HepG2 (cell line): ENCODE results near the gene WTAP. TPM values are rescaled to one million over a fixed set of nuclear protein-coding genes. Genes with fewer than 3 reads are reported as not detected.
A peak's percentile ranks its signal among the peaks of the same experiment; 100 is the strongest.

ENCODE experiments used
- DPF2 ChIP-seq: sonication (generic); formaldehyde crosslinking; IDR thresholded peaks from 2 replicates; pipeline ENCODE4 v1.4.0; 2020; ENCODE audit warnings: mild to moderate bottlenecking, low read depth, missing genetic modification reagents, borderline replicate concordance
- JUND ChIP-seq: sonication (generic); formaldehyde crosslinking; IDR thresholded peaks from 2 replicates; pipeline ENCODE4 v1.8.0; 2022; ENCODE audit warnings: mild to moderate bottlenecking, missing genetic modification reagents
- MIER2 ChIP-seq: IDR thresholded peaks from 2 replicates; pipeline ENCODE4 v1.6.1; 2016; ENCODE audit warnings: missing biosample characterization, missing genetic modification reagents
- SRSF1 ChIP-seq: fragments of 200-400 bp; formaldehyde crosslinking; optimal IDR thresholded peaks from 2 replicates; pipeline ENCODE3; 2017; ENCODE audit warnings: mild to moderate bottlenecking, low read depth, low read length, moderate library complexity
- YY1 ChIP-seq: IDR thresholded peaks from 2 replicates; pipeline ENCODE4 v1.6.1; 2011; ENCODE audit warnings: low read length, low read depth, moderate library complexity, mild to moderate bottlenecking; ENCODE audit not compliant: insufficient read depth, insufficient replicate concordance
- ZNF205 ChIP-seq: IDR thresholded peaks from 2 replicates; pipeline ENCODE4 v1.6.1; 2018; ENCODE audit warnings: missing biosample characterization, missing genetic modification reagents
- ZNF264 ChIP-seq: sonication (generic); formaldehyde crosslinking; IDR thresholded peaks from 2 replicates; pipeline ENCODE4 v1.4.0; 2020; ENCODE audit warnings: missing genetic modification reagents
- ZNF451 ChIP-seq: sonication (generic); formaldehyde crosslinking; IDR thresholded peaks from 2 replicates; pipeline ENCODE4 v1.5.0; 2020; ENCODE audit warnings: mild to moderate bottlenecking, missing genetic modification reagents
- ZNF468 ChIP-seq: sonication (generic); formaldehyde crosslinking; IDR thresholded peaks from 2 replicates; pipeline ENCODE4 v1.8.0; 2022; ENCODE audit warnings: mild to moderate bottlenecking, moderate library complexity, missing genetic modification reagents
- ZNF644 ChIP-seq: IDR thresholded peaks from 2 replicates; pipeline ENCODE4 v1.6.1; 2016; ENCODE audit warnings: low read depth
- ZNF709 ChIP-seq: sonication (generic); formaldehyde crosslinking; IDR thresholded peaks from 2 replicates; pipeline ENCODE4 v1.5.0; 2020; ENCODE audit warnings: mild to moderate bottlenecking, missing genetic modification reagents
- polyA plus RNA-seq, 8 experiments: library from polyadenylated mRNA; depleted of rRNA in 3 of 8; stranded (reverse) in 7 of 8; unstranded in 1 of 8; fragments of >200 nt; fragmentation: Illumina TruSeq in 4 of 8; extraction: Trizol in 4 of 8; gene quantifications; 2 replicates each; pipeline versions ENCODE4 v1.2.1 to v1.2.3, GENCODE V29; 2011 to 2016; ENCODE audit warnings: low read depth in 4 of 8, missing spikeins in 1 of 8, mixed read lengths in 1 of 8; ENCODE audit not compliant: insufficient read depth in 1 of 8
- total RNA-seq, 5 experiments: library from RNA; depleted of rRNA; stranded (reverse); fragments of >200 nt; fragmentation: Illumina TruSeq; extraction: Trizol; gene quantifications; 2 replicates each; pipeline ENCODE4 v1.2.3, GENCODE V29; 2016; ENCODE audit warnings: low read depth in 1 of 5
- TF ChIP-seq, protein P1 (sequence below): IDR thresholded peaks from 2 replicates; pipeline ENCODE4 v1.6.1; 2016; ENCODE audit warnings: missing biosample characterization, missing genetic modification reagents, low read depth
- TF ChIP-seq, protein P2 (sequence below): sonication (generic); formaldehyde crosslinking; IDR thresholded peaks from 2 replicates; pipeline ENCODE4 v1.5.0; 2020; ENCODE audit warnings: mild to moderate bottlenecking, missing genetic modification reagents
- TF ChIP-seq, protein P3 (sequence below): sonication (generic); formaldehyde crosslinking; IDR thresholded peaks from 2 replicates; pipeline ENCODE4 v1.5.0; 2020; ENCODE audit warnings: missing genetic modification reagents
- TF ChIP-seq, protein P4 (sequence below): sonication (generic); formaldehyde crosslinking; IDR thresholded peaks from 2 replicates; pipeline ENCODE4 v1.4.0; 2020; ENCODE audit warnings: mild to moderate bottlenecking, missing genetic modification reagents
- TF ChIP-seq, protein P5 (sequence below): sonication (generic); formaldehyde crosslinking; conservative IDR thresholded peaks from 2 replicates; pipeline ENCODE4 v1.8.0; 2022; ENCODE audit warnings: missing genetic modification reagents
- TF ChIP-seq, protein P6 (sequence below): sonication (generic); formaldehyde crosslinking; conservative IDR thresholded peaks from 2 replicates; pipeline ENCODE4 v1.4.0; 2020; ENCODE audit warnings: missing genetic modification reagents

Gene WTAP
- total and polyA plus RNA-seq, 2 of the 13 experiments (the other 11 are each of a cell fraction or from before 2014, with no cell fraction given), result 31.6 to 167 TPM

DNA sequence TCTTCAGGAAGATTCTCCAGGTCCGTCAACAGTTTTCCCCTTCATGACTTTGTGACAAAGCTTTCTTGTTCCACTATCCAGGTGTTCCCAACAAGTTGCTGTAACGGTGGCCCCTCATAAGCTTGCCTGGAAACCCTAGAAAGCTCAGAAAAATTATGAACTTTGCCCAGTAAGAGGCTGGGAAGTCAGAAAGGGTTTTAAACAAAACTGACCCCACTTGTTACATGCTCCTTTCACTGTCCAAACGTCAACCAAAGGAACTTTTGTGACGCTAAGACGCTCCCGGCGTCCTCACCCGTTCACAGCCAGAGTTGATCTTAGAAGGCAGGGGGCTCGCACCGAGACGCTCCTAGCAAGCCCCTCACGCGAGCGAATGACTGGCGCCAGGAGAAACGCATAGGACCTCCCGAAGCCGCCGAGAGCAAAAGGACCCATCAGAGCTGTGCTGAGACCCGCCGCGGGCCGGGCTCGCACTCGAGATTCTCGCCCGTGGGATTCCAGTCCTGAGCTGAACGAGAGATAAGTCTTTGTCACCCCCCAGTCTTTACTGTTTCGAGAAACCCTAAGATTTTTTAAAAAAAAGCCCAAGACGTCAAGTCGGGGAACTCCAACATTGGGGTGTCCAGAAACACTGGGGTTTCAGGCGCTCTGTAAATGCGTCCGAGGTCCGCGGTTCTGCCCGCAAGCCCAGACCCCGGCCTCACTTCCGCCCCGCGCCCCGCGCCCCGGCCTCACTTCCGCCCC lies 34.0 kb downstream of the WTAP start (continued):
- TF ChIP-seq ZNF451, result no peak
- TF ChIP-seq, protein P1, sequence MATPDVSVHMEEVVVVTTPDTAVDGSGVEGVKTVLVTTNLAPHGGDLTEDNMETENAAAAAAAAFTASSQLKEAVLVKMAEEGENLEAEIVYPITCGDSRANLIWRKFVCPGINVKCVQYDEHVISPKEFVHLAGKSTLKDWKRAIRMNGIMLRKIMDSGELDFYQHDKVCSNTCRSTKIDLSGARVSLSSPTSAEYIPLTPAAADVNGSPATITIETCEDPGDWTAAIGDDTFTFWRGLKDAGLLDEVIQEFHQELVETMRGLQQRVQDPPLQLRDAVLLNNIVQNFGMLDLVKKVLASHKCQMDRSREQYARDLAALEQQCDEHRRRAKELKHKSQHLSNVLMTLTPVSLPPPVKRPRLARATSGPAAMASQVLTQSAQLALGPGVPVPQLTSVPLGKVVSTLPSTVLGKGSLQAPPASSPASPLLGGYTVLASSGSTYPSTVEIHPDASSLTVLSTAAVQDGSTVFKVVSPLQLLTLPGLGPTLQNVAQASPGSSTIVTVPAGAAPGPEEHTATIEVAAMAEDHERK (CRISPR knock-in tag), result no peak
- no peak for TF ChIP-seq ZNF468 (CRISPR knock-in tag)
- no peak for TF ChIP-seq JUND
- peak; percentile 2; the same call in 1 of the 2 replicates for TF ChIP-seq ZNF205 (CRISPR knock-in tag)
- TF ChIP-seq, protein P2, sequence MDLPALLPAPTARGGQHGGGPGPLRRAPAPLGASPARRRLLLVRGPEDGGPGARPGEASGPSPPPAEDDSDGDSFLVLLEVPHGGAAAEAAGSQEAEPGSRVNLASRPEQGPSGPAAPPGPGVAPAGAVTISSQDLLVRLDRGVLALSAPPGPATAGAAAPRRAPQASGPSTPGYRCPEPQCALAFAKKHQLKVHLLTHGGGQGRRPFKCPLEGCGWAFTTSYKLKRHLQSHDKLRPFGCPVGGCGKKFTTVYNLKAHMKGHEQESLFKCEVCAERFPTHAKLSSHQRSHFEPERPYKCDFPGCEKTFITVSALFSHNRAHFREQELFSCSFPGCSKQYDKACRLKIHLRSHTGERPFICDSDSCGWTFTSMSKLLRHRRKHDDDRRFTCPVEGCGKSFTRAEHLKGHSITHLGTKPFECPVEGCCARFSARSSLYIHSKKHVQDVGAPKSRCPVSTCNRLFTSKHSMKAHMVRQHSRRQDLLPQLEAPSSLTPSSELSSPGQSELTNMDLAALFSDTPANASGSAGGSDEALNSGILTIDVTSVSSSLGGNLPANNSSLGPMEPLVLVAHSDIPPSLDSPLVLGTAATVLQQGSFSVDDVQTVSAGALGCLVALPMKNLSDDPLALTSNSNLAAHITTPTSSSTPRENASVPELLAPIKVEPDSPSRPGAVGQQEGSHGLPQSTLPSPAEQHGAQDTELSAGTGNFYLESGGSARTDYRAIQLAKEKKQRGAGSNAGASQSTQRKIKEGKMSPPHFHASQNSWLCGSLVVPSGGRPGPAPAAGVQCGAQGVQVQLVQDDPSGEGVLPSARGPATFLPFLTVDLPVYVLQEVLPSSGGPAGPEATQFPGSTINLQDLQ (CRISPR knock-in tag), result 0 out of 2 replicates have a peak, but pooled peaks have one; percentile 42
- TF ChIP-seq ZNF644, result no peak
- TF ChIP-seq MIER2, result no peak
- no peak for TF ChIP-seq DPF2 (CRISPR knock-in tag)
- TF ChIP-seq, protein P3, sequence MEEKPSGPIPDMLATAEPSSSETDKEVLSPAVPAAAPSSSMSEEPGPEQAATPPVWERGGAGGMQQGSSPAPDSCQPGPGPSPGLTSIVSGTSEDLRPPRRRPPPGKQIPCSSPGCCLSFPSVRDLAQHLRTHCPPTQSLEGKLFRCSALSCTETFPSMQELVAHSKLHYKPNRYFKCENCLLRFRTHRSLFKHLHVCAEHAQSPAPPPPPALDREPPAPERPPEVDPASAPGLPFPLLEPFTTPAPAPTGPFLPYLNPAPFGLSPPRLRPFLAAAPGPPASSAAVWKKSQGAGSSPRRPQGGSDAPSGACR (CRISPR knock-in tag), result no peak
- TF ChIP-seq, protein P4, sequence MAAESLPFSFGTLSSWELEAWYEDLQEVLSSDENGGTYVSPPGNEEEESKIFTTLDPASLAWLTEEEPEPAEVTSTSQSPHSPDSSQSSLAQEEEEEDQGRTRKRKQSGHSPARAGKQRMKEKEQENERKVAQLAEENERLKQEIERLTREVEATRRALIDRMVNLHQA (CRISPR knock-in tag), result no peak
- TF ChIP-seq, protein P5, sequence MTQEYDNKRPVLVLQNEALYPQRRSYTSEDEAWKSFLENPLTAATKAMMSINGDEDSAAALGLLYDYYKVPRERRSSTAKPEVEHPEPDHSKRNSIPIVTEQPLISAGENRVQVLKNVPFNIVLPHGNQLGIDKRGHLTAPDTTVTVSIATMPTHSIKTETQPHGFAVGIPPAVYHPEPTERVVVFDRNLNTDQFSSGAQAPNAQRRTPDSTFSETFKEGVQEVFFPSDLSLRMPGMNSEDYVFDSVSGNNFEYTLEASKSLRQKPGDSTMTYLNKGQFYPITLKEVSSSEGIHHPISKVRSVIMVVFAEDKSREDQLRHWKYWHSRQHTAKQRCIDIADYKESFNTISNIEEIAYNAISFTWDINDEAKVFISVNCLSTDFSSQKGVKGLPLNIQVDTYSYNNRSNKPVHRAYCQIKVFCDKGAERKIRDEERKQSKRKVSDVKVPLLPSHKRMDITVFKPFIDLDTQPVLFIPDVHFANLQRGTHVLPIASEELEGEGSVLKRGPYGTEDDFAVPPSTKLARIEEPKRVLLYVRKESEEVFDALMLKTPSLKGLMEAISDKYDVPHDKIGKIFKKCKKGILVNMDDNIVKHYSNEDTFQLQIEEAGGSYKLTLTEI, result no peak
- no peak for TF ChIP-seq ZNF709 (CRISPR knock-in tag)
- no peak for TF ChIP-seq YY1
- TF ChIP-seq SRSF1, result no peak
- TF ChIP-seq ZNF264 (CRISPR knock-in tag), result no peak
- TF ChIP-seq, protein P6, sequence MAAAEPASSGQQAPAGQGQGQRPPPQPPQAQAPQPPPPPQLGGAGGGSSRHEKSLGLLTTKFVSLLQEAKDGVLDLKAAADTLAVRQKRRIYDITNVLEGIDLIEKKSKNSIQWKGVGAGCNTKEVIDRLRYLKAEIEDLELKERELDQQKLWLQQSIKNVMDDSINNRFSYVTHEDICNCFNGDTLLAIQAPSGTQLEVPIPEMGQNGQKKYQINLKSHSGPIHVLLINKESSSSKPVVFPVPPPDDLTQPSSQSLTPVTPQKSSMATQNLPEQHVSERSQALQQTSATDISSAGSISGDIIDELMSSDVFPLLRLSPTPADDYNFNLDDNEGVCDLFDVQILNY (CRISPR knock-in tag), result no peak
